NCI-H226 (cell line): ENCODE measurements around the gene ARFGAP3.

ENCODE experiments used
- DNase-seq: peaks from one replicate; pipeline ENCODE4 v3.0.0-alpha.2; 2015

The ARFGAP3 gene

DNA sequence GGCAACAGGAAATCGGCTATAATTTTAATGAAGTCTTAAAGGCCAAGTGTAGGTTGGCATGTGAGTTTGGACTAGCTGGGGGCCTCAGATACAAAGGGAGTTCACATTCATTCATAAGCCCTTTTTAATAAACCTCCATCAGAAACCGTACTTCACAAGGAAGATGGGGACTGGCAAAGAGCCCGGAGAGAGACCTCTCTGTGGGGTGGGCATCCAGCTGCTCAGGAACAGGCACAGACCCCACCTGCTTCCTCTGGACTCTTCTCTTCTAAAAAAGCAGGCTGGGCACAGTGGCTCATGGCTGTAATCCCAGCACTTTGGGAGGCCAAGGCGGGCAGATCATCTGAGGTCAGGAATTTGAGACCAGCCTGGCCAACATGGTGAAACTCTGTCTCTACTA lies 3.9 kb upstream of the ARFGAP3 start:
- DNase-seq: no peak

DNA sequence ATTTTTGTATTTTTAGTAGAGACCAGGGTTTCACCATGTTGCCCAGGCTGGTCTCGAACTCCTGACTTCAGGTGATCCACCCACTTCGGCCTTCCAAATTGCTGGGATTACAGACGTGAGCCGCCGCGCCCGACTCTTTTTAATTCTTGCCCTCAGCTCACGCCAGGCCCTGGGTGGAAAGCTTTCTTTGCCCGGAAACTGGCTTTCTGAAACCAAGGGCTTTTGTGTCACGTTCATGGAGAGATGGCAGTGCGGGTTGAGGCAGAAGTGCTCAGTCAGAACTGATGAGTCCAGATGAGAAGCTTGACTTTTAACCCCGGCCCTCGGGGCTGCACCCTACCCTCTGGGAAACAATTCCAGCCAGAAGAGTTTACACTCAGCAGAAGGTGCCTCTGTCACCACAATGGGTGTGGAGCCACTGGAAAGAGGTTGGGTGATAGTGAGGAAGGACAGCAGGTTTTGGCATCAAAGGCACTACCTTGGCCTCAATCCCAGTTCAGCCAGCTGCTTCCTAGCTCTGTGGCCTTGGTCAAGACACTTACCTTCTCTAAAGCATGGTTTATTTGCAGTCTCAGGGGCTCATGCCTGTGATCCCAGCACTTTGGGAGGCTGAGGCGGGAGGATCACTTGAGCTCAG lies 890 bp upstream of the ARFGAP3 start:
- no peak for DNase-seq

DNA sequence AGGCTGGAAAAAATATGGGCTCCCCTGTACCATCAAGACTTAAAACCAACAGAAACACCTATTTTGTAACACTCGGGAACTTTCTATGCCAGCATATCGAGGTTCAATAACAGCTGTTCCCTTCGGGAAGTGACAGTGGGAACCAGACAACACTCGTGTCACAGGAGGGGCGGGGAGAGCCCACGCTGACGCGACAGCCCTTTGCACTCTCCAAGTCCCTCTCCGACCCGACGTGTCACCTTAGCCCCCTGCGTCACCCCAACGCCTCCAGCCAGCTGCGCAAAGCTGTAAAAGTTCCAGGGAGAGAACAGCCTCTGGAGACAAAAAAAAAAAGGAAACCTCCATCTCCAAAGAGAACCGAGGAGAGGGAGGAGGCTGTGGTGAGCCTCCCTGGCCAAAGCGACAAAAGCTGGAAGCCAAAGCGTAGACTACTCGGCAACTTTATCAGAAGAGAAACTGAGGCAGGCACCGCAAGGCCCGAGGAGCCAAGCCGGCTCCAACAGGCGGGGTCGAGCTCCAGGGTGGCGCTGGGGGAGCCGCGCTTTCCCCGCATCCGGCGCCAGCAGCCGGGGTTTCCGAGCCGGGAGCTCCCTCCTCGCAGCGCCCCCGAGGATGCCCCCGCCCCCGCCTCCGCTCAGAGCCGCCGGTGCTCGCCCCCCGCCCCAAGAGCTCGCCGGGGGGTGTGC lies 751 bp downstream of the ARFGAP3 start:
- no peak for DNase-seq

DNA sequence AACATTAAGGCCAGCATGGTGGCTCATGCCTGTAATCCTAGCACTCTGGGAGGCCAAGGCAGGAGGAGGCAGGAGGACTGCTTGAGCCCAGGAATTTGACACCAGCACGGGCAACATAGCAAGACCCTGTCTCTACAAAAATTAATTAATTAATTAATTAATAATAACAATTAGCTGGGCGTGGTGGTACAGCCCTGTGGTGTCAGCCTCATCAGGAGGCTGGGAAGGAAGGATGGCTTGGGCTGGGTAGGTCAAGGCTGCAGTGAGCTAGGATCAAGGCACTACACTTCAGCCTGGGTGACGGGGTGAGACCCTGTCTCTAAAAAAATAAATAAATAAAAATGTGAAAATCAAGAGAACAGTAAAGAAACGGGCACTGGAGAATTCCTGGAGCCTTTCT lies 1.4 kb downstream of the ARFGAP3 start:
- DNase-seq: no peak

DNA sequence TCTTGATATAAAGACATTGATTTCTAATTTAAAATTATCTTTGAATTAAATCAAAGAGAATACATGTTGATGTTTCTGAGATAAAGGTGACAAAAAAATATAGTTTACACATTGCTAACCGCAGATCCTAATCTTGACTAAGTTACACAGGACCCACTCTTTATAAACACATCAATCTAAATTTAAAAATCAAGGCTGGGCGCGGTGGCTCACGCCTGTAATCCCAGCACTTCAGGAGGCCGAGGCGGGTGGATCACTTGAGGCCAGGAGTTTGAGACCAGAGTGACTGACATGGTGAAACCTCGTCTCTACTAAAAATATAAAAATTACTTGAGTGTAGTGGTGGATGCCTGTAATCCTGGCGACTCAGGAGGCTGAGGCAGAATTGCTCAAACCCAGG lies 1.9 kb downstream of the ARFGAP3 start:
- DNase-seq: no peak

DNA sequence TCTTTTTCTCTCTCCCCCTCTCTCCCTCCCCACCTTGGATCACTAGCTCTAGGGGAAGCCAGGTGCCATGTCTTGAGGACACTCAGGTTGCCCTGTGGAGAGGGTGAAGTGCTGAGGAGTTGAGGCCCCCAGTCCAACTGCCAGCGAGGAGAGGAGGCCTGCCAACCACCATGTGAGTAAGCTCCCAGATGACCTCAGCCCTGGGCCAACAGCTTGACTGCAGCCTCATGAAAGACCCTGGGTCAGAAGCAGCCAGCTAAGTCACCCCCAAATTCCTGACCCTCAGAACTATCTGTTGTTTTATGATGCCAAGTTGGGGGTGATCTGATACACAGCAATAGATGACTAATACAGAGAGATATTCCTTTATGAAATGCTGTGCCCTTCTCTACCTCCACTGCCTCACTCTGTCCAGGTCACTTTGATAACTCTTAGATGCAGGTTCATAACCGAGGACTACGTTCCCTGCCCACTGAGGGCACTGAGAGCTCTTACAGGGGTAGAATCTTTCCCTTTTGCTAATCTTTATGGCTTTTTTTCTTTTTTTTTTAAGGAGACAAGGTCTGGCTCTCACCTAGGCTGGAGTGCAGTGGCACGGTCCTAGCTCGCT lies 8.0 kb downstream of the ARFGAP3 start:
- DNase-seq: no peak

DNA sequence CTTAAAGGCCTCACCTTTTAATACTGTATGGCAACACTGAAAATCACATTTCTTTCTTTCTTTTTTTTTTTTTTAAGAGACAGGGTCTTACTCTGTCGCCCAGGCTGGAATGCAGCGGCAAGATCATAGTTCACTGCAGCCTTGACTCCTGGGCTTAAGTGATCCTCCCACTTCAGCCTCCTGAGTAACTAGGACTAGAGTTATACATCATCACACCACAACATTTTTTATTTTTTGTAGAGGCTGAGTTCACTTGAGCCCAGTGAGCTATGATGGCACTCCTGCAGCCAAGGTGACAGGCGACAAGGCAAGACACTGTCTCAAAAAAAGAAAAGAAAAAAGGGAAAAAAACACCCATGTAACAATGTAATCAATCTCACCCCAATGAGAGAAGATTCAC lies 10.0 kb downstream of the ARFGAP3 start:
- DNase-seq: no peak

DNA sequence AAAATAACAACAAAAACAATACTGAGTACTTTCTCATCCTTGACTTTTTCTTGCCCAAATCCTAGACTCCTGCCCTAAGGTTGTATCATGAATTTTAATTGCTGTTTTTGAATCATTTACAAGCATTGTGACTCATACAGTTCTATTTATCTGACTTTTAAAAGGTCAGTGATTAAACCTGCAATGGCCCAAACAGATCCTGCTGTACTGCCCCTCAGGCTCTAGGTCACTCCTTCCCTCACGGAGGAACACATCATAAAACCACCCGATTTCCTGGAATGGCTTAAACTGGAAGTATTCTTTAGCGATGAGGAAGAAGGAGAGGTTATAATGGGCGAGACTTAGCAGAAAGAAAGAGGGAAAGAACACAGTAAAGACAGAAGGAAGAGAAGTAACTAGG lies 12.3 kb downstream of the ARFGAP3 start:
- no peak for DNase-seq

DNA sequence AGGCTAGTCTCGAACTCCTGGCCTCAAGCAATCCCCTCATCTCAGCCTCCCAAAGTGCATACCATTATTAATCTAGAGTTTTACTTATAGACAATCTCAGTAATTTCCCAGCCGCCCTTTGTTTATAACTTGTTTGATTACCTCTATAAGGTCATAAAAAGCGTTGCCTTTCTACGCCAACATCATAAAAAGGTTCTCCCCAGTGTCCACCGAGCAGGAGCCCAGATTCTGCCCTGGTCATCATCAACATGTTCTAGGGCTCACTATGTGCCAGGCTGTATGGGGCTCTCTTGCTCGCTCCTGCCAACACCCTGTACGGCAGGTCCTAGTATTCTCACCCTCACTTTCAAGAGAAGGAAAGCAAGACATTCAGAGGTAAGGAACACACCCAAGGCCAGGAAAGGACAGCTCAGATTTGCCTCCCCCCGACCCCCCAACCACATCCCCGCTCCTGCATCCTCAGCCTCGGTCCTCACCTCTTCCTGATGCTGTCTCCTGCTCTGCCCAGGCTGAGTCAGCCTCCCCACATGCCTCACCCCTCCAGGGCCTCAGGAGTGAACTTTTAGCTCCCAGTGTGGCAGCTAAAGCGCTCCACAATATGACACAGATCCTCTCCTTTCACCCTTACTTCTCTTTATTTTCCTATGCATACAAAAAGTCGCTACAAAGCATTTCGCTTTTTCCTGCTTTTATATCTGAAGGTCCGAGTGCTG lies 14.3 kb downstream of the ARFGAP3 start:
- no peak for DNase-seq

DNA sequence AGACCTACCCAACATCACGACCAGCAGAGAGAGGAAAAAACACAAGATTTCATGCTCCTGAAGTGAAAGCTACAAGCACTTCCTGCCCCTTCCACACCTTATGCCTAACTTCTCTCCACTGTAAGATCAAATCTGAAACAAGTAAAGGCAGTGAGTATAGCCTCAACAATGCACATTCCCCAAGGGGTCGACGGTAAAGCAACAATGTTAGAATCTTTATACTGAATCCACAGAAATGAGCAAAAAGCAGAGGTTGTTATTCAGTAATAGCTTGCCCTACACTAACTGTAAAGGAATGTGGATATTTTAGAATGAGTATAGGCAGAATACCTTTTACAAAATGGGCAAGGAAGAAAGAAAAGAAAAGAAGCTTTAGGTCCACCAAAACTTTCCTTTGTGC lies 15.6 kb downstream of the ARFGAP3 start:
- no peak for DNase-seq

DNA sequence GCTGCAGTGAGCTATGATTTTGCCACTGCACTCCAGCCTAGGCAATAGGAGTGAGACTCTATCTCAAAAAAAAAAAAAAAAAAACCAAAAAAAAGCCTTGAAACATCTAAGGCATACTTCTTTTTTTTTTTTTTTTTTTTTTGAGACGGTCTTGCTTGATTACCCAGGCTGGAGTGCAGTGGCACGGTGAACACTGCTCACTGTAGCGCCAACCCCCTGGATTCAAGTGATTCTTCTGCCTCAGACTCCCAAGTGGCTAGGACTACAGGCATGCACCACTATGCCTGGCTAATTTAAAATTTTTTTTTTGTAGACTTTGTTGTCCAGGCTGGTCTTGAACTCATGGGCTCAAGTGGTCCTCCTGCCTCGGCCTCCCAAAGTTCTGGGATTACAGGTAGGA lies 19.5 kb downstream of the ARFGAP3 start:
- no peak for DNase-seq

DNA sequence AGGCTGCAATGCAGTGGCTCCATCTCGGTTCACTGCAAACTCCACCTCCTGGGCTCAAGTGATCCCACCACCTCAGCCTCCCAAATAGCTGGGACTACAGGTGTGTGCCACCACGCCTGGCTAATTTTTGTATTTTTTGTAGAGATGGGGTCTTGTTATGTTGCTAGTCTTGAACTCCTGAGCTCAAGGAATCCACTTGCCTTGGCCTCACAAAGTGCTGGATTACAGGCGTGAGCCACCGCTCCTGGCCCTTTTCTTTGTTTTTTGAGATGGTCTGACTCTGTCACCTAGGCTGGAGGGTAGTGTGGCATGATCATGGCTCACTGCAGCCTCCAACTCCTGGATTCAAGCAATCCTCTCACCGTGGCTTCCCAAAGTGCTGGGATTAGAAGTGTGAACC lies 21.0 kb downstream of the ARFGAP3 start:
- DNase-seq: no peak

DNA sequence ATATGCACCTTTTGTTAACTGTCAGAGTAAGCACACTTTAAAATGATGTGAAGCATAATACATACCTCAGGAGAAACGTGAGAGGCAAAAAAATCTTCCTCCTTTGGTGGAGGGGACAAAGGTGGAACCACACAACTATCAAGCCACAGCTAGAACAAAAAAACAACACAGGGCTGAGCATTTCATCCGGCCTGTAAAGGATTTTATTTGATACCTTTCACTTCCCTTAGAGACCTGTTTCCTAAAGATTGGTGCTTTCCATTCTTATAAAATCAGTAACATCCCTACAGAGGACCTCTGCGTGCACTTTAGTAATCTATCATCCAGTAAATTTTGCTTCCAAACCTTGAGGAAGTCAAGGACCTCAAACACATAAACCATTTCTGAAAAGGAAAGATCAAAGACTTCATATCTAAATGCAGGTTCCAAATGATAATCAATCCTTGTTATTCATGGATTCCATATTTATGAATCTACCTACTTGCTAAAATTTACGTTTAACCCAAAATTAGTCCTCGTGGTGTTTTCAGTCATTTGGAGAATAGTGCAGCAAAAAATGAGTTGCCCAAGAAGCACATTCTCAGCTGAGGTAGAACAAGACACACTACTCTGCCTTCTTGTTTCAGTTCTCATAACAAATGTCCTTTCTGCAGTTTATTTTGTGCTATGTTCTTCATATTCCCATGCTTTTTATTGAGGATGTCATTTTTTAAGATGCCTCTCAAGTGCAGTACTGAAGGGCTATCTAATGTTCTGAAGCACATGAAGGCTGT lies 22.7 kb downstream of the ARFGAP3 start:
- no peak for DNase-seq

DNA sequence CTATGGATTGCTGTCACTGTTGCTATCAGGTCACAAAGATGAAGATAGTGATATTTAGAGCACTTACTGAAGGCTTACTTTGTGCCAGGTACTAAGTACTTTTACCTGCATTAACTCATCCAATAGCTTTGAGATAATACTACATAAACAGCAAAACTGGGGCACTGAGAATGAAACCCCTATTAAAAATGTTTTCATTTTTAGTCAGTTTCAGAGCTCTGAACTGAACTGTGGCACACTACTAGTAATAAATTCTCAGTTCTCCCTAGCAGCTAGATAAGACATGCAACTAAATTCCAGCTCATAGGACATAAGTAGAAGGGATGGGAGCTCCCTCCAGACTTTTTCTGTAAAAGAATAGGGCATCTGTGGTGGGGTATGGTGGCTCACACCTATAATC lies 24.0 kb downstream of the ARFGAP3 start:
- no peak for DNase-seq

DNA sequence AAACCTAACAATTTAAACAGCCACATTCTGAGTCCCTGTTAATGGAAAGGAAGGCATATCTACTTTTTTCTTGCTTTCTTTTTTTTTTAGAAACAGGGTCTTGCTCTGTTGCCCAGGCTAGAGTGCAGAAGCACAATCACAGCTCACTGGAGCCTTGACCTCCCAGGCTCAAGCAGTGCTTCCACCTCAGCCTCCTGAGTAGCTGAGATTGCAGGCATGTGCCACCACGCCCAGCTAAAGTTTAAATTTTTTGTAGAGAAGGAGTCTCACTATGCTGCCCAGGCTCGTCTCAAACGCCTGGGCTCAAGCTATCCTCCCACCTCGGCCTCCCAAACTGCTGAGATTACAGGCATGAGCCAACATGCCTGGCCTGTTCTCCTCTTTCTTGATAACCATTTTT lies 25.4 kb downstream of the ARFGAP3 start:
- DNase-seq: no peak

DNA sequence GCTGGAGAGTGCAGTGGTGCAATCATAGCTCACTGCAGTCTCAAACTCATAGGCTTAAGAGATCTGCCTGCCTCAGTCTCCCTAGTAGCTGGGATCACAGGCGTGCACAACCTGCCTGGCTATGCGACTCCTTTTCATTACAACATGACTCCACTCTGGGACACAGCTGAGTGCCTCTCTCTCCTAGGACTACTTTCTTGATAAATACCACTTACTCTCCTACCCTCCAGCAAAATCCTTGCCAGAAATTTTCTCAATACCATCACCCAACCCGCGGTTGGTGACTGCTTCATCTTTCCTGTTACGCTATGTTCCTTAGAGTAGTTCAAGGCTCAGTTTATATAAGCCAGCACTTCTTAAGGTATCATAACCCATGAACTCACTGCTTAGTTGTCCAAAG lies 26.9 kb downstream of the ARFGAP3 start:
- DNase-seq: no peak

DNA sequence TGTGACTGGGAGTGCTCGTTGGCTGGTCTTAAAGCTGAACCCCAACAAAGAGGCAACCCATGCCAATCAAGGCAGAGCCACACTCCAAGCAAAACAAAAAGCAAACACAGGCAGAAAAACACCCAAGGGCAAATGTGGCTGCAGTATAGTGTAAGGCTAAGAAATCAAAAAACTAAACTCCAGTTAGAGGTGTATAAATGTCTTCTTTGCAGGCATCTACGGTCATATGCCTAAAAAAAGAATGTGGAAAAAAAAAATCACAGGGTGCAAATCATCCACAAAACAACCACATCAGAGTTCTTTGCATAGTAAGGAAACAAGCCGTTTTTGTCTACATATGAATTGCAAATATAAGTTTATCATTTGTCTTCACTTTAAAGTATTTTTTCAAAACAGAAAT lies 27.8 kb downstream of the ARFGAP3 start:
- no peak for DNase-seq

DNA sequence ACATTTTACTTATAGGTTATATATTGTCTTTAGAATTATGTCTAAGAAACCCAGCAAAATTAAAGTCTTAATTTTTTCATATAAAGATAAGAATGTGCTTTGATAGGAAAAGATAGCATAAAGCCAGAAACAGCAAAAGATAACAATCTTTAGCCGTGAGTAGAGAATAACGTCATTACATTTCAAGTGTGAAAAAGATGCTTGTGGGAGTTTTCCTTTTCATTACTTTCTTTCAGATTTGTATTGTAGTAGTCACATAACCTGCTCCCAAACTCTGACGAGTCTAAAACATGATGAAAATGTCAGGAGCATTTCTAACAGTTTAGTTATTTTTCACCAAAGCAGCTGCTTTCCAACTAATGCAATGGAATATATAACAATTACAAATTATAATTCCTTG lies 31.3 kb downstream of the ARFGAP3 start:
- no peak for DNase-seq

DNA sequence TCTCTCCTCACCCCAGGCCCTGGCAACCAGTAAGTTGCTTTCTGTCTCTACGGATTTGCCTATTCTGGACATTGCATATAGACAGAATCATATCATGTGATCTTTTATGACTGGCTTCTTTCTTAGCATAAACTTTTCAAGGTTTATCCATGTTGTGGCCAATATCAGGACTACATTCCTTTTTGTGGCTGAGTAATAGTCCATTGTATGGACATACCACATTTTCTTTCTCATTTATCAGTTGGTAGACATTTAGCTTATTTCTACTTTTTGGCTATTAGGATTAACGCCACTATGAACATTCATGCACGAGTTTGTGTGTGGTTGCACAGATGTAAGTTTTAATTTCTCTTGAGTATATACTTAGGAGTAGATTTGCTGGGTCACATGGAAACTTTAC lies 35.7 kb downstream of the ARFGAP3 start:
- no peak for DNase-seq

DNA sequence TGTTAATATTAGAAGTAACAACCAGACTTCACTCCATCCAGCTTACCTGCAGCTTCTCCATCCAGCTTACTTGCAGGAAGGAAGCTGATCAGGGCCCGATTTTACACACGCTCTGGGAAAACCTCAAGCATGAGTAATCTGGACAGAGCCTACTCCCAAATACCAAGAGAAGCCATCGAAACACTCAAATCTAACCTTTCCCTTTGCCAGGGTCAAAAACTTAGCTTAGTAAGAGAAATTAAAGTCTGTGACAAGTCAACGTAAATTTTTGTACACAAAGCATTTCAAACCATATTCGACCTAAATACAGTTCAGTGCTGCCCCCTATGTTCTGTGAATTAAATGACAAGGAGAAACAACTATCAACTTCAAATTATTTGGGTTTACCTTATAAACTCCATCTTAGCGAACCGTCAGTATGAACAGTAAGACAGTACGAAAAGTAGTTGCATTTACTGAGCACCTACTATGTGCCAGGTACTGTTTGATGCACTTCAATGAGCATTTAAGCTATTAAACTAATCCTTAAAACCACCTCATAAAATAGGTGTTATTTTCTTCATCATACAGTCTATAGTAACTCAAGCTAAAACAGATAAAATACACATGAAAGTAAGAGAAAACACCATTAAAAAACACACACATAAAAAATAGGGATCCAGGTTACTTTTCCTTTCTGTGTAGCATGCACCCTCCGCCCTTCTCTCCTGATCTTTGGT lies 36.9 kb downstream of the ARFGAP3 start:
- DNase-seq: peak; percentile 3

DNA sequence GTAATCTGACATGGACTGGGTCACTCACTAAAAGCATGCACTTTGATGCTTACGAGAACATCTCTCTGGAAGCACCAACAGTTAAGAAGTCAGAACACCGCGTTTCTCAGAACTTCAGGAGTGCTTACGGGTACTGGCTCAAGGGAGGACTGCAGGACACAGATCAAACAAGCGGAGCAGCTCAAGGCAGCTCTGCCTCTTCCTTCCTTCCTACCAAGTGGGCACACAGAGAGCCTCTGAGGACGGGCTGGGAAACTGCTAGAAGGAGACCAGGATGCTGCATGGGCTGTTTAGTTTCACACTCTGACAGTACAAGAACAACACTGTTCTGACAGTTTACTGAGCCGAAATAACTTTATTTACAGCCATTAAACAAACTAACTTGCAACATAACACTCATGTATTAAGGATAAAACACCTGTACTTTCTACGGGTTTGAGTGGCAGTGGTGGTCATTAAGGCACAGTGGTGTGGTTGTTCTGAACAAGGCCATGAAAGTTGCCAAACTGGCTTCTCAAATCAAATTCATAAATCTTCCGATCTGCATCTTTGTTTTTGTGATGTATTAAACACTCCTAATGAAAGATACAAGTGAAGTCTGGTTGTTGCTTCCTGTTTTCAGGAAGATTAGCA lies 37.5 kb downstream of the ARFGAP3 start:
- no peak for DNase-seq

DNA sequence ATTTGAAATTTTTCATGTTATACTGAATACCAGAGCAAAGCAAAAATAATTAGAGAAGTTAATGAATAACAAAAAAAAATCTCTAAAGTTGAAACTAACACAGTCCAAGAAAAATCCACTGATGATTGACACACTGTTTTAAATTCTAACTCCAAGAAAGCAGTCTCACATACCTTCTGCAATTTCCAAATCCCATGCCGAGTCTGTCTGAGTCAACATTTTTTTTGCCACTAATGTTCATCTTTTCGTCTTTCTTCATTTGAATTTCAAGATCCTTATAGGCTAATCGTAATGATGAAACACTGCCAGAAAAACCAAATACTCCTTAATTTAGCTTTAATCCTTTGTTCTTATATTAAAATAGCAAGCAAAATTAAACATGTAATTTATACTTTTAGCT lies 39.5 kb downstream of the ARFGAP3 start:
- no peak for DNase-seq
